RWPE1 (cell line): ENCODE results near the gene EDDM3A.

Source experiments
- CTCF ChIA-PET: fragments of 350-600 bp; sonication (Branson Sonifier 250); formaldehyde crosslinking; extraction: SDS; loops from one replicate; lab custom pipeline; 2021; lab: Yijun Ruan, JAX
- POLR2A ChIA-PET: fragments of 400-600 bp; formaldehyde crosslinking; extraction: SDS; loops from one replicate; lab custom pipeline; 2020; ENCODE audit warnings: antibody characterized with exemption; ENCODE audit not compliant: low non-redundant PET; lab: Yijun Ruan, JAX
- DNase-seq: peaks from one replicate; pipeline ENCODE4 v3.0.0; 2012; ENCODE audit warnings: low spot score
- H3K27ac ChIP-seq: fragments of 450-650 bp; 2 replicates; pipeline ENCODE4 v1.5.1; 2017
- TF ChIP-seq, protein P1 (sequence below): fragments of 450-650 bp; conservative IDR thresholded peaks from 2 replicates; pipeline ENCODE4 v1.5.1; 2017; ENCODE audit warnings: low read depth, mild to moderate bottlenecking

EDDM3A gene

DNA sequence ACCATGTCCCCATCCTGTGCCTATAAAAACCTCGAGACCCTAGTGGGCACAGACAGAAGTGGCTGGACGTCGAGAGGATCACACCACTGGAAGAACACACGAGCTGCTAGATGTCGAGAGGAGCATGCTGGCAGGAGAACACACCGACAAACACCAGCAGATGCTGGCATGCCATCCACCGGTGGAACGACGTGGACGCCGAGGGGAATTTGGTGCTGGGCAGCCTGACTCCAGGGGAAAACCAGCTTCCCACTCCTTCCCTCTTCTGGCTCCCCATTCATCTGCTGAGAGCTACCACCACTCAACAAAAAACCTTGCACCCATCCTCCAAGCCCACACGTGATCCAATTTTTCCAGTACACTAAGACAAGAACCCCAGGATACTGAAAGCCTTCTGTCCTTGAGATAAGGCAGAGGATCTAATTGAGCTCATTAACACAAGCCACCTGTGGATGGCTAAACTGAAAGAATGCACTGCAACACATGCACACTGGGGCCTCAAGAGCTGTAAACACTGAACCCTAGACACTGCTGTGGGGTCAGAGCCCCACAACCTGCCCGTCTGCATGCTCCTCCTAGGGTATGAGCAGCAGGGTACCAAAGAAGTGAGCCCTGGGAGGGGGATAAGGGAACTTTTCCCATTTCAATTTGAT, 44.9 kb downstream of the EDDM3A start:
- ChIA-PET POLR2A (no interaction called here), CTCF (no interaction called here)
- TF ChIP-seq, protein P1, sequence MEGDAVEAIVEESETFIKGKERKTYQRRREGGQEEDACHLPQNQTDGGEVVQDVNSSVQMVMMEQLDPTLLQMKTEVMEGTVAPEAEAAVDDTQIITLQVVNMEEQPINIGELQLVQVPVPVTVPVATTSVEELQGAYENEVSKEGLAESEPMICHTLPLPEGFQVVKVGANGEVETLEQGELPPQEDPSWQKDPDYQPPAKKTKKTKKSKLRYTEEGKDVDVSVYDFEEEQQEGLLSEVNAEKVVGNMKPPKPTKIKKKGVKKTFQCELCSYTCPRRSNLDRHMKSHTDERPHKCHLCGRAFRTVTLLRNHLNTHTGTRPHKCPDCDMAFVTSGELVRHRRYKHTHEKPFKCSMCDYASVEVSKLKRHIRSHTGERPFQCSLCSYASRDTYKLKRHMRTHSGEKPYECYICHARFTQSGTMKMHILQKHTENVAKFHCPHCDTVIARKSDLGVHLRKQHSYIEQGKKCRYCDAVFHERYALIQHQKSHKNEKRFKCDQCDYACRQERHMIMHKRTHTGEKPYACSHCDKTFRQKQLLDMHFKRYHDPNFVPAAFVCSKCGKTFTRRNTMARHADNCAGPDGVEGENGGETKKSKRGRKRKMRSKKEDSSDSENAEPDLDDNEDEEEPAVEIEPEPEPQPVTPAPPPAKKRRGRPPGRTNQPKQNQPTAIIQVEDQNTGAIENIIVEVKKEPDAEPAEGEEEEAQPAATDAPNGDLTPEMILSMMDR = no peak
- no peak for DNase-seq
- H3K27ac ChIP-seq = no peak overlapping the region

DNA sequence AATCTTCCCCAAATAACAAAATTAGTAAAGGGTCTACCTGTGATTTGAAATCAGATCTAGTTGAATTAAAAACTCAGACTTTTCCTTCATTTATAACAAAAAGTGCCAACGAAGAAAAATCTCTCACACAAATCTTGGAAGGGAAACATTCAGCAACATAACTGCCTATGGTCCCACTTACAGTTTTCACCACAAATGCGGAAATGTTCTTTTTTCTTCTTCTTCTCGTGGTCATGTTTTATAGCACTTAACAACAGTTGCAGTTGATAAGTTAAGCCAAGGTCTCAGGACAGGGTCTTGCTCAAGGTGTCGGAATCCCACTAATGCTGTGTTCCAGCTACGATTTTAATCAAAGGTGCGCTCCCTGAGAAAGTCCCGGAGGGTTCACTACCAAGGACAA, 45.5 kb downstream of the EDDM3A start:
- CTCF ChIA-PET = no interaction called here
- POLR2A ChIA-PET = no interaction called here
- no peak overlapping the region for H3K27ac ChIP-seq
- TF ChIP-seq, protein P1 = no peak
- DNase-seq = no peak

DNA sequence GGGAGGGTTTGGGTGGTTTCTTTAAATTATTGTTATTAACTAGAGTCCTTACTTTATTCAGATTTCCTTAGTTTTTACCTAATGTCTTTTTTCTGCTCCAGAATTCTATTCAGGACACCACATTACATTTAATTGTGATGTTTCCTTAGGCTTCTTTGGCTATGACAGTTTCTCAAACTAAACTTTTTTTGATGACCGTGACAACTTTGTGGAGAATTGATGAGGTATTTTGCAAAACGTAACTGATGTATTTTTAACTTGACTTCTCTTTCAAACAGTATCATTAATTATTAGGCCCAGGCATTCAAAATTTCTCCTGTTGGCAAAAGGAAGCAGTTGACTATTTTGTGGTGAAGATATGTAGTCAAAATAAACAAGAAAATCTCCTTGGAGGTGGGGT, 45.9 kb downstream of the EDDM3A start:
- TF ChIP-seq, protein P1 = no peak
- no peak for DNase-seq
- POLR2A ChIA-PET = no interaction called here

DNA sequence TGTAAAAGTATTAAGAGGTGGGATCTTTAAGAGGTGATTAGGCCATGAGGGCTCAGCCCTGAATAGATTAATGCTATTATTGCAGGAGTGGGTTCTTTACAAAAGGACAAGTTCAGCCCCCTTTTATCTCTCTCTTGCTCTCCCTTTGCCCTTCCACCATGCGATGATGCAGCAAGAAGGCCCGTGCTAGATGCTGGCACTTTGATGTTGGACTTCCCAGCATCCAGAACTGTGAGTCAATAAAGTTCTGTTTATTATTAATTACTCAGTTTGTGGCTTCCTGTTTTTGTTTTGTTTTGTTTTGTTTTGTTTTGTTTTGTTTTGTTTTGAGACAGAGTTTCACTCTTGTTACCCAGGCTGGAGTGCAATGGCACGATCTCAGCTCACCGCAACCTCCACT, 46.9 kb downstream of the EDDM3A start:
- ChIA-PET CTCF (no interaction called here), POLR2A (no interaction called here)
- no peak overlapping the region for H3K27ac ChIP-seq
- TF ChIP-seq, protein P1 = no peak
- DNase-seq = no peak

More for the DNA sequence above, 45.9 kb downstream of the EDDM3A start:
- no peak overlapping the region for H3K27ac ChIP-seq
- CTCF ChIA-PET = no interaction called here

DNA sequence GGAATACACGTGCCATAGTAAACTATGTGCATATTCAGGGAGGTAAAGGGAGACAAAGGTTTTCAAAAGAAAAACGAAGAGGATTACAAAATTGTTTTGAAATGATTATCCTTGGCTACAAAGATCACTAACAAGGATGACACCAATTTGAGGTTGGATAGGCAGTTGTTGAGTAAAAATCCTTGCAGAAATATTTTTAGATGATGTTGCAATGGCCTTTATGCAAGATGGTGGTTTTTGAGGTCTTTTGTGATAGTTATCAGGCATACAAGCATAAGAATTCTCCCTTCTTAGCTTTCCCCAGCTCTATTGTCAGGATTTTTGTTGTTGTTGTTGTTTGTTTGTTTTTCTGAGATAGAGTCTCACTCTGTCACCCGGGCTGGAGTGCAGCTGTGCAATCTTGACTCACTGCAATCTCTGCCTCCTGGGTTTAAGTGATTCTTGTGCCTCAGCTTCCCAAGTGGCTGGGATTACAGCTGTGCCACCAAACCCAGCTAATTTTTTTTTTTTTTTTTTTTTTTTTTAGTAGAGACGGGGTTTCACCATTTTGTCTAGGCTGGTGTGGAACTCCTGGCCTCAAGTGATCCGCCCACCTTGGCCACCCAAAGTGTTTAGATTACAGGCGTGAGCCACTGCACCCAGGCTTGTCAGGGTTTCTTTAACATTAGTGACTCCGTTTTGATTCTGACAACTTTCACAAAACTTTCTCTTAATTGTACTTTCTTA, 49.1 kb downstream of the EDDM3A start:
- DNase-seq = no peak

DNA sequence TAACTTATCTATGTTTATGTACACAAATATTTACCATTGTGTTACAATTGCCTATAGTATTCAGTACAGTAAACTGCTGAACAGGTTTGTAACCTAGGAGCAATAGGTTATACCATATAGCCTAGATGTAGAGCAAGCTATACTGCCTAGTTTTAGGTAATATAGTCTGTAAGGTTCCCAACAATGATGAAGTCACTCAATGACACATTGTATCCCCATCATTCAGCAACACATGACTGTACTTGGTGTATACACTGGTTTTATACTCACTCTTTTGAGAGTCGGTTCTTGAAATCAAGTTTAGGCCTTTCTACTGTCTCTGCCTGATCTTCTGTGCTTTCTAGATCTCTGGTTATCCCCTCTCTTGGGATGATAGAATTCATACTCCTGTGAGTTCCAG, 51.5 kb downstream of the EDDM3A start:
- CTCF ChIA-PET = no interaction called here

More for the DNA sequence above, 49.1 kb downstream of the EDDM3A start:
- ChIA-PET CTCF (no interaction called here), POLR2A (no interaction called here)
- TF ChIP-seq, protein P1 = no peak
- H3K27ac ChIP-seq = no peak overlapping the region

More for the DNA sequence above, 51.5 kb downstream of the EDDM3A start:
- DNase-seq = no peak
- POLR2A ChIA-PET = no interaction called here
- TF ChIP-seq, protein P1 = no peak
- H3K27ac ChIP-seq = no peak overlapping the region
